Ishikawa (cell line): ENCODE results near the gene GPR12.

ENCODE experiments used
- CEBPB ChIP-seq: IDR thresholded peaks from 2 replicates; pipeline ENCODE4 v1.6.1; 2012
- CREB1 ChIP-seq: IDR thresholded peaks from 2 replicates; pipeline ENCODE4 v1.6.1; 2012; ENCODE audit warnings: low read depth
- EGR1 ChIP-seq: IDR thresholded peaks from 2 replicates; pipeline ENCODE4 v1.6.1; 2012
- EP300 ChIP-seq: IDR thresholded peaks from 2 replicates; pipeline ENCODE4 v1.6.1; 2012; ENCODE audit warnings: borderline replicate concordance
- FOXM1 ChIP-seq: IDR thresholded peaks from 2 replicates; pipeline ENCODE4 v1.6.1; 2012; ENCODE audit warnings: low read depth, borderline replicate concordance
- NFIC ChIP-seq: IDR thresholded peaks from 2 replicates; pipeline ENCODE4 v1.6.1; 2012
- RAD21 ChIP-seq: IDR thresholded peaks from 2 replicates; pipeline ENCODE4 v1.6.1; 2012; ENCODE audit warnings: low read depth
- REST ChIP-seq: IDR thresholded peaks from 2 replicates; pipeline ENCODE4 v1.6.1; 2012; ENCODE audit warnings: low read depth, mild to moderate bottlenecking
- TAF1 ChIP-seq: IDR thresholded peaks from 2 replicates; pipeline ENCODE4 v1.6.1; 2012; ENCODE audit warnings: low read depth, mild to moderate bottlenecking
- TCF12 ChIP-seq: IDR thresholded peaks from 2 replicates; pipeline ENCODE4 v1.6.1; 2012; ENCODE audit warnings: low read depth
- TEAD4 ChIP-seq: IDR thresholded peaks from 2 replicates; pipeline ENCODE4 v1.6.1; 2012
- USF1 ChIP-seq: IDR thresholded peaks from 2 replicates; pipeline ENCODE4 v1.6.1; 2012
- YY1 ChIP-seq: IDR thresholded peaks from 2 replicates; pipeline ENCODE4 v1.6.1; 2012; ENCODE audit warnings: low read depth
- TF ChIP-seq, protein P1 (sequence below): IDR thresholded peaks from 2 replicates; pipeline ENCODE4 v1.6.1; 2012

- TF ChIP-seq YY1 (no peak), REST (no peak), CEBPB (no peak), TEAD4 (no peak), RAD21 (no peak), TAF1 (no peak), CREB1 (no peak), EGR1 (no peak), EP300 (no peak), NFIC (no peak), FOXM1 (no peak), TCF12 (no peak), USF1 (no peak)
- TF ChIP-seq, protein P1, sequence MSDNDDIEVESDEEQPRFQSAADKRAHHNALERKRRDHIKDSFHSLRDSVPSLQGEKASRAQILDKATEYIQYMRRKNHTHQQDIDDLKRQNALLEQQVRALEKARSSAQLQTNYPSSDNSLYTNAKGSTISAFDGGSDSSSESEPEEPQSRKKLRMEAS = no peak
Measured at GRCh38 chr13:26743971-26744370, 16.6 kb downstream of the GPR12 start.
